GM18907 (cell line): ENCODE results near the gene AKT3.
"Not testable (repeated sequence)": the region's sequence is repeated elsewhere in the genome, so short reads cannot be mapped to it uniquely, and the experiment has no call there.

Experiments
- ATAC-seq: cut with Tn5 transposase; IDR thresholded peaks from one replicate; pipeline ENCODE4 v1.9.1; 2021; ENCODE audit warnings: mild to moderate bottlenecking, moderate library complexity; ENCODE audit not compliant: unreplicated experiment

Gene AKT3

GRCh38 chr1:243791586-243792267, 58.3 kb downstream of the AKT3 start:
- ATAC-seq: no peak

DNA sequence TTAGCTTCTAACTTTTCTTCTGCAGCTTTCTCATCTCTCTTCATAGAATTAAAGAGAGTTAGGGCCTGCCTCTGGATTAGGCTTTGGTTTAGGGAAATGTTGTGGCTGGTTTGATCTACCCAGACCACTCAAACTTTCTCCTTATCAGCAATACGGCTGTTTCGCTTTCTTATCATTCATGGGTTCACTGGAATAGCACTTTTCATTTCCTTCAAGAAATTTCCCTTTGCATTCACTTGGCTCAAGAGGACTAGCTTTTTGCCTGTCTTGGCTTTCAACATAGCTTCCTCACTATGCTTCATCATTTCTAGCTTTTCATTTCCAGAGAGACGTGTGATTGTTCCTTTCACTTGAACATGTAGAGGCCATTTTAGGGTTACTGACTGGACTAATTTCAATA, 59.6 kb downstream of the AKT3 start:
- no peak for ATAC-seq

DNA sequence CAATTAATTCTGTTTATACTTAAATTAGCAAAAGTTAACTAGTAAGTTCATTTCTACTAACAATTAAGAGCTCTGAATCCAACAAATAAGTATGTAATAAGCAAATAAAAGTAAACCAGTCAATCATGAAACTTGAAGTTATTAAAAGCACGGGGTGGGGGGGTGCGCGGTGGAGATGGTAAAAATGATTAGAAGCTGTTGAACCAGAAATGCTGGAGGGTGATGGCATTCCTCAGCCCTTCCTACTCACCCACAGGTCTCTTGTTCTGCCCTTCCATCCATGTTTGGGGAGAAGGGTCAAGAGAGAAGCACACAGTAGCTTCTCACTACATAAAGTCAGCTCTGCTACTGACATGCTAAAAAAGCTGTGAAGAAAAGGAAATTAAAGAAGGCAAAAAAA, 63.5 kb downstream of the AKT3 start:
- ATAC-seq: no peak

GRCh38 chr1:243784506-243784905, 65.5 kb downstream of the AKT3 start:
- ATAC-seq: no peak

GRCh38 chr1:243783714-243784113, 66.3 kb downstream of the AKT3 start:
- ATAC-seq: no peak

- not testable (repeated sequence) for ATAC-seq
Measured at GRCh38 chr1:243772361-243773050, 77.5 kb downstream of the AKT3 start.

DNA sequence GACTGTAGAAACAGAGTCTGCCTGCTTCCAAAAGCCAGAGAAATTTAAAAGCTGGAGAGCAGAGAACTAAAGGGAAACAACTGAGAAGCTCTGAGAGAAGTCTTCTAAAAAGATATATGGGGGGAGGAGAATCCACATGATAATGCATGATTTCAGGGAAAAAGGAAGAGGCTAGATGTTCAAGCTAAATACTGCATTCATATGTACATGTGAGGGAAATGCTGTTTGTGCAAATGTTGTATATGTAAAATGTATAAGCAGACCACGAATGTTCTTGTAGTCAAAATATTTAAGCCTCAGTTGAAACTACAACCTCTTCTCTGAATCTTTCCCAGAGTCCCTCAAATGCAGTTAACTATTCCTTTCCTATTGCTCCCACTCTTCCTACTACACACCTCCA, 79.2 kb downstream of the AKT3 start:
- ATAC-seq: no peak

GRCh38 chr1:243765676-243766075, 84.4 kb downstream of the AKT3 start:
- ATAC-seq: no peak

DNA sequence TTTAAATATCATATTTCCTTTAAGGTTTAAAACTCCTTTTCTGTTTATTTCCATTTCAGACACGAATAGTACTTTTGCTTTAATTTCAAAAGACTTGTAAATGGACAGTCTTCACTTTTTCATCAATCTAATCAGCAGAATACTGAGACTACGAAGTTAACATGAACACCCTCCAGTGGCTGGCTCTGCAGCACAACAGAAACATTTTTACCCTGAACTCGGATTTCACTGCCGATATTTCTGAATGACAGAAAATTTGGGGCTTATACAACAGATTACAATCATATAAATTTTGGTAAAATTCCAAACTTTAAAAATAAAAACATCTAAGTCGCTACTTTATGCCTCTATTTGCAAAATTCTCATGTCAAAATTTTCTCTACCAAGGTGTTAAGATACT, 86.2 kb downstream of the AKT3 start:
- no peak for ATAC-seq

DNA sequence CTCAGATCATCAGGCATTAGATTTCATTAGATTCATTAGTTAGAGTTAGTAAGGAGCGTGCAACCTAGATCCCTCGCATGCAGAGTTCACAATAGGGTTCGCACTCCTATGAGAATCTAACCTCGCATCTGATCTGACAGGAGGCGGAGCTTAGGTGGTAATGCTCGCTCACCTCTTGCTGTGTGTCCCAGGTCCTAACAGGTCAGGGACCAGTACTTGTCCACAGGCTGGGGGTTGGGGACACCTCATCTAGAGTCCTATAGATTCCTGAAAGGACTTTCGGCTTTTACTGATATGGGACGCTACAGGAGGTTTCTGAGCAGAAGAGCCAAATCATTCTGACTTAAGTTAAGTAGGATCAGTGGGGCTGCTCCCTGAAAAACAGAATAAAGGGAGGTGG, 91.4 kb downstream of the AKT3 start:
- no peak for ATAC-seq

DNA sequence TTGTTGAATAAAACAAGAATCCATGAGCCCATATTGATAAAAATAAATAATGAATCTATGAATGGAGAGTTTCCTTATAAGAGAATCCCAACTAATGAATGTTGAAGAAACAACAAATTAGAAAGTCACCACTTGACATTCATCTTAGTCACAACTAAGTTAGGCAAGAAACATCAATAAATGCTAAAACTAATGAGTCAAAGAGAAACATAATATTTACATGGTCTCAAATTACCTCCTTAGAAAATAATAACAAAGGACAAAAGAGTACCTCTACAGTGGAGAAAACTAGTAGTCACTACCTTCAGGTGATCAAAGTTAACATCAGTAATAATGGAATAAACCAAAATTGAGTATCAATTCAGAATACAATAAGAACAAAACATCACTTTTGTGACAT, 93.5 kb downstream of the AKT3 start:
- no peak for ATAC-seq

GRCh38 chr1:243754348-243754747, 95.7 kb downstream of the AKT3 start:
- no peak for ATAC-seq

- ATAC-seq: no peak
Measured at GRCh38 chr1:243751506-243751905, 98.5 kb downstream of the AKT3 start.

- ATAC-seq: peak; percentile 94
Measured at GRCh38 chr1:243748706-243749283, 101.2 kb downstream of the AKT3 start.

GRCh38 chr1:243748227-243748626, 101.8 kb downstream of the AKT3 start:
- ATAC-seq: no peak

- no peak for ATAC-seq
Measured at GRCh38 chr1:243746751-243747150, 103.3 kb downstream of the AKT3 start.

DNA sequence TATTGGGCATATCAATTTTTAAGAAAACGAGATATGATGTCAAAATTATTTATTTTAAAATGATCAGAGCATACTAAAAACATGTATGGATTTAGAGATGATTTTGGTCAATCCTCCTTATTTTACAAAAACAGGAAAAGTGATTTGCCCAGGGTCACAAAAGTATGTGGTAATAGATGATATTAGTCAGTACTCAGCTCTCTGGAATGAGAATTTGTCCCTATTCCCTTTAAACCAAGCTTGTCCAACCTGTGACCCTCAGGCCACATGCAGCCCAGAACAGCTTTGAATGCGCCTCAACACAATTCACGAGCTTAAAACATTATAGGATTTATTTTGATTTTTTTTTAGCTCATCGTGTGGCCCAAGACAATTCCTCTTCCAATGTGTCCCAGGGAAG, 104.7 kb downstream of the AKT3 start:
- no peak for ATAC-seq

- ATAC-seq: no peak
Measured at GRCh38 chr1:243742819-243743218, 107.2 kb downstream of the AKT3 start.

DNA sequence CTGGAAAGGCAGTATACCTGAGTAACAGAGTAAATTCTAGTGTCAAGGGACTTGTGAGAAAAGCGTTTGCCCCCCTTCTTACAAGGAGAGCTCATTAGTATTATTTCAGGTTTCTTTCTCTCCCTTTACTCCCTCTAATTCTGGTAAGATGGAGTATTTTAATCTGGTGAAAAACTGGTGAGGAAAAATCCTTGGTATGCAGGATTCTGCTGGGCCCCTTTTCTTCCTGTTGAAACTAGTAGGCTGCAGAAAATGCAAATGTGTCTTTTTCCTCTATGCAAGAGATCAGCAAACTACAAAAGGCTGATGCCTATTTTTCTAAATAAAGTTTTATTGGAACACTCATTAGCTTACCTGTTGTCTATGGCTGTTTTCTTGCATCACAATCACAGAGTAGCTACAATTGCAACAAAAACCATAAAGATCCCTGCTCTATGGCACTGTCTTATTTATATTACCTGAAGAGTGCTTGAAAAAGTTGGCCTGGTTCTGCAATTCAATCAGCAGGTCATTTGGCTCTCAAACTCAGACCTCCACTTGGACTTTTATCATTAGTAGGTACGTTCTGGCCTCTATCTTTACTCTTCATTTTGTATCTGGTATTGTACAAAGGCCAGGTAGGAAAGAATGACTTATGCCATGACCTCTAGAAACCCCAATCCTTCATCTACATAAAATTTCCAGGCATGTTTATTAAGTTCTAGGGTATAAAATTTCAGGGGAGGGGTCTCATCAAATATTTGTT, 109.6 kb downstream of the AKT3 start:
- no peak for ATAC-seq

DNA sequence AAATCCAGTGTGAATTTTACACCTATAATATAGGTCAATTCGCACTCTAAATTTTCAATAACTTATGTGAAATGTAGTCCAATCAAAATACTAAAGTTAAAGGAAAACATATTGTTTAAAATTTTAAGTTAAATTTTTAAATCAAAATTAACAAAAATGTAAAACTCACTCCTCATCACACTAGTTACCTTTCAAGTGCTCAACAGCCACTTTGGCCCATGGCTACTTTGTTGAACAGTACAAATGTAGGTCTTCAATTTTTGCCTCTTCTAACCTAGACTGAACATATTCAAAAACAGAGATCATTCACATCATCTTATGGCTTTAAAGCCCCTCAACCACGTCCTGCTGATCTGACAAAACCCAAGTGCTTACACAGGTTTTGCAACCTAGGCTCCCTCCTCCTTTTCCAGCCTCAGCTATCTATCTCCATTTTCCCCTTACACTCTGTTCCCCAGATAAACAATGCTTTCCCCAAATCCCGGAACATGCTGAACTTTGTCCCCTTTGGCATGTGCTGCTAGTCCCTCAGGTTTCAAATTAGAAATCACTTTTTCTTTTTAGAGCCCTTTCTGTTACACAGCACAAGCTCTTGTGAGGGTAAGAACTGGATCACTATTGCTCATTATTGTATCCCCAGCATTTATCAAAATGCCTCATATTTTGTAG, 110.6 kb downstream of the AKT3 start:
- no peak for ATAC-seq

DNA sequence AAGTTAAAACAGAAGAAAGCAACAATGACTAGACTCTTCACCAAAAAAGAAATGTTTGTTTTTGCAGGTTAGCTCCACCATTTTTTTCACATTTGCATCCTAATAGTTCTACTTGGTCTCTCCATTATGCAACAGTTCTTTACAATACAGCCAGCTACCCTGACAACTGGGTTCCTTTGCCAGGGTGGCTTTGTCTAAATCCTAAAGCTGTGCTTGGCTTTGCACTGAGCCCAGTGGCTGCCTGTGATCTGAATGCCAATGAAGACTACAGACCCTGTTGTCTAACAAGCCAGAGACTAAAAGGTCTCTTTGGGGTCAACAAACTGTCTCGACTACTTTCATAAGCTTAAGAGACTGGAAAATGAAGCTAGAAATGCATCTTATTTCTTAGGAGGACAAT, 112.0 kb downstream of the AKT3 start:
- ATAC-seq: no peak
